Activated T-cell treated with anti-CD3 and anti-CD28 coated beads for 4 hours (primary cell): ENCODE results near the gene AKT1.
A peak's percentile ranks its signal among the peaks of the same experiment; 100 is the strongest.
"Not testable (repeated sequence)": the region's sequence is repeated elsewhere in the genome, so short reads cannot be mapped to it uniquely, and the experiment has no call there.

ENCODE experiments used
- DNase-seq: peaks from one replicate; pipeline ENCODE4 v3.0.0-alpha.2; 2020

Gene AKT1

DNA sequence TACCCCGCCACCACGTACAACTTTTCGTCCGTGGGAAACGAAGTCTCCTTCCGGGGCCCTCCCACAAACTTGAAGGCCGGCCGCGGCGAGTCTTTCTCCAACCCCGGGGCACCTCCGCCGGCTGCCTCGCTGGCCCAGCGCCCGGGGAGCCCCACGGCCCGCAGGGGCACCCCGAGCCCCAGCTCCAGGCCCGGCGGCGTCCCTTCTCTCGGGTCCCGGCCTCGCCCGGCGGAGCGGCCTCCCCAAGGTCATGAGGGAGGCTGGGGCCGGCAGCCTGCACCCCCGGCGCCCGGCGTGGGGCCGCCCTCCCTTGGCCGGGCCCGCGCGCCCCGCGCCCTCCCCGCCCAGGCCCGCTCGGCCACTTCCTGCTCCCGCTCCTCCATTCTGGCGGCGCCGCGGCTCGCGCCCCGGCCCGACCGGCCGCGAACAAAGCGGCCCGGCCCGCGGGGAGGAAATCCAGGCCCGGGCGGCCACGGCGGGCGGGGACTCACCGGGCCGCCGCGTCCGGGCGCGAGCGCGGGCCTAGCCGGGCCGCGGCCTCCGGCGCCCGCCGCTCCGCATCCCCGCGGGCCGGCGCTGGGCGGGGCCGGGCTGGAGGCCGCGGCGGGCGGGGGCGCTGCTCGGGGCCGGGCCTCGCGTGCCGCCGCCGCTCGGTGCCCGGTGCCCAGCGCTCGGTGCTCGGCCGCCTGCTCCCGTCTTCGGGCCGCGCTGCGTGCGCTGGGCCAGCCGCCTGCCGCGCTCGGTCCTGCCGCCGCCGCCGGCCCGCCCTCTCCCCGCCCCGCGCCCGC lies at the start of gene AKT1:
AKT1 (minus strand) TSS at position 756 of the 788 bp plus-strand sequence. CDS start 3,105 bp downstream, outside the sequence.
- DNase-seq = no peak

DNA sequence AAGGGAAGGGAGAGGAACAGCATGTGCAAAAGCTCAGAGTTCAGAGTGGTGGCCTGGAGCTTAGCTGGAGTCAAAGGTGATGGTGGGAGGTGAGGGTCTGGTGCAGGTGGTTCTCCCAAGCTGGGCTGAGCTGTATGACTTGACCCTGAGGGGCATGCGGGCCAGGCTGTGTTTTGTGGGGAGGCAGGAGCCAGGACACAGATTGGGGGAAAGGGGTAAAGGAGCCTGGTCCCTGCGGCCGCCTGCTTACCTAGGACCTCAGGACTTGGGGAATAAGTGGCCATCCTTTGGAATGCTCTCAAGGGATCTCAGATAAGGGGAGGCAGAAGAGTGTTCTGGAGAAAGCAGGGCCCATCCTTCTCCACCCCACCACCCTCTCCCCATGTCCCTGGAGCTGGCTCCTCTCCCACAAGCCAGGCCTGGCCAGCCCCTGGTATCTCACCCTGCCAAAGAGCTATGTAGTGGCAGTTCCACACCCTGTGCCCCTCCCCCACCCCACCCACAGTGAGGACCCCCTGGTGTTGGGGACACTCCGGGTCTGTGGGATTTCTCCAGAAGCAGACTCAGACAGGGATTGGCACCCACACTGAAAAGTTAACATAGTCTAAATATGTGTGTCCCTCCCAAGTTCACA lies 49.6 kb upstream of the AKT1 start:
- no peak for DNase-seq

DNA sequence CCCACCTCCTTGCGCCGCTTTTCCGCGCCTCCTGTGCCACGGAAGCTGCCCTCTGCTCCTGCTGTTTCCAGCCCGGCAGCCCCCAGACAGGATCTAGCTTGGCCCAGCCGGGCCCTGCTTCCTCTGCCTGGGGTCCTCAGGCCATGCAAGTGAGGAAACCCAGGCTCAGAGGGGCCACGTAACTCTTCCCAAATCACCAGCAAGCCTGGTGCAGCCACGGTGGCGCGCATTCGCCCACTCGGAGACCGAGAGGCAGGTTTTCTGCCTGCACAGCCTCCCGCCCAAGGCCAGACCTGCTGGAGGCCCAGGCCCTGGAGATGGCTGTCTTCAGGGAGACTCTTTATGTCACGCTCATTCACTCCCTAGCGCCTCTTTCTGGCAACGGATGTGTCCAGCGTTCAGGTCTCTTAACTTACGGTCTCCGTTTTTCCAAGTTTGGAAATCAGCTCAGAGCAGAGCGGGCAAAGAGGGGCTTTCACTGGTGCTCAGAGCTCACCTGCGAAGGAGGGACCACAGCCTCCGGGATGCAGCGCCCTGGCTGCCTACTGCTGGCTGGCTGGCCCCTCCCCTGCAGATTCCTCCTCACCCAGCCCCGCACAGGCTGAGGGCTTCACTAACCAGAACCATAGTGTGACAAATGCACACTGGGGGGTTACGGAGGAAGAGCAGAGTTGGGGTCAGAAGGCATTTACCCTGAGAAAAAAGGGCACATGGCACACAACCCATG lies 48.9 kb upstream of the AKT1 start:
- DNase-seq = no peak

DNA sequence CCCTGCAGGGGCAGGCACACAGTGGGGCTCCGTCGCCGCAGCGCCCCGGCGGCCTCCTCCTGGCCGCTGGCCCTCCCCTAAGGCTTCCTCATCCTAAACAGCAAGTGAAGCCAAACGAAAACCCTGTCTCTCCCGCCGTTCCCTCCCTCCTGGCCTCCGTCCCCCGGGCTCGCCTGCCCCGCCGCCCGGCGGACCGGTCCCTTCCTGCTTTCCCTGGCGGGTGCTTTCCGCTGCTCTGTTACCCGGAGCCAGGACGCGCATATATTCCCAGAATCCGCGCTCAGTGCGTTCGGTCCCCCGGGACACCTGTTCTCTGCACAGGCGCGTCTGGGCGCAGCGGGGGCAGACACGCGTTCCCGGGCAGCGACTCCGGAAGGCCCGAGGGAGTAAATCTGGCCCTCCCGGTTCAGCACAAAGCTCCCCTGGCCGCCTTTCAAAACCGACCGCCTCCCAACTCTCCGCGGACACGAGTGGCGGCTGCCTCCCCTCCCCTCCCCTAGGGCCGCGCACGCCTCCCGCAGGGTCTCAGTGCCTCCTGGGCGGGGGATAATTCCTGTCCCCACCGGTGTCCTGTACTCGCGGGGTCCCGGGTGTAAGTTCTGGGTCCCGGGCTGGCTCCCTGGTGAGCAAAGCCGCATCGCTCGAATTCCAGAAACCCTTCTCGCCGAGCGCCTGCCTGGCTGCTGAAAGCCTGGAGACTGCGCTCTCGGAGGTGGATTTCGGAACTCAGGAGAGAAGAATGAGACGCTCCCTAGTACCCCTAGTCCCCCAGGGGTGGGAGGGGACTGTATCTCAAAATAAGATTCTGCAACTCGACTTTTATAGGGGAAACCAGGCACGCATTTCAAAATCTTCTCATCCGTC lies 48.1 kb upstream of the AKT1 start:
- DNase-seq = no peak

DNA sequence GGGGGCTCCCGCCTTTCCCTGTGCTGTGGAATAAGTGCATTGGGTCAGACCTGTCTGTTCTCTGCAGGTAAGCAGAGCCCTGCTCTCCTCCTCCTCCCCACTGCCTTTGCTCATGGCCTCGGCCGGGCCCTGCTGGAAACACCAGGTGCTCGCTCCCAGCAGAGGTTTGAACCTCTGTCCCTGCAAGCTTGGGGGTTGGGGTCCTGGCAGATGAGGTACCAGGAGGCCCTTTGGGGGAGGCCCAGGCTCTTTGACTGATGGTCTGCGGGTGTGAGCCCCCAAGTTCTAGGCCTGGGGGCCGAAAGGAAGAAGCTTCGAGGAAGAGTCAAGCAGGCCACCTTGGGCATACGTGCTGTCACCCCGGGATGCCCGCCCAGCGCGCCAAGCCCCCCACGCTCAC lies 47.5 kb upstream of the AKT1 start:
- DNase-seq = no peak

DNA sequence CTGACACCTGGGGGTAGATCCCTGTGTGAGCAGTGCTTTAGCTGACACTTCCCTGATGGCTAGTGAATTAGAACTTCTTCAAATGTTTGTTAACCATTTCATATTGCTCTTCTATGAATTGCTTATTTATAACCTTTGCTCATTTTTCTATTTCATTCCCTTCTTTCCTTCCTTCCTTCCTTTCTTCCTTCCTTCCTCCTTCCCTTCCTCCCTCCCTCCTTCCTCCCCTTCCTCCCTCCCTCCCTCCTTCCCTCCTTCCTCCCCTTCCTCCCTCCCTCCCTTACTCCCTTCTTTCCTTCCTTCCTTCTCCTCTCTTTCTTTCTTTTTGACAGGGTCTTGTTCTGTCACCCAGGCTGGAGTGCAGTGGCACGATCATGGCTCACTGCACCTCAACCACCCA lies 46.2 kb upstream of the AKT1 start:
- DNase-seq = no peak

DNA sequence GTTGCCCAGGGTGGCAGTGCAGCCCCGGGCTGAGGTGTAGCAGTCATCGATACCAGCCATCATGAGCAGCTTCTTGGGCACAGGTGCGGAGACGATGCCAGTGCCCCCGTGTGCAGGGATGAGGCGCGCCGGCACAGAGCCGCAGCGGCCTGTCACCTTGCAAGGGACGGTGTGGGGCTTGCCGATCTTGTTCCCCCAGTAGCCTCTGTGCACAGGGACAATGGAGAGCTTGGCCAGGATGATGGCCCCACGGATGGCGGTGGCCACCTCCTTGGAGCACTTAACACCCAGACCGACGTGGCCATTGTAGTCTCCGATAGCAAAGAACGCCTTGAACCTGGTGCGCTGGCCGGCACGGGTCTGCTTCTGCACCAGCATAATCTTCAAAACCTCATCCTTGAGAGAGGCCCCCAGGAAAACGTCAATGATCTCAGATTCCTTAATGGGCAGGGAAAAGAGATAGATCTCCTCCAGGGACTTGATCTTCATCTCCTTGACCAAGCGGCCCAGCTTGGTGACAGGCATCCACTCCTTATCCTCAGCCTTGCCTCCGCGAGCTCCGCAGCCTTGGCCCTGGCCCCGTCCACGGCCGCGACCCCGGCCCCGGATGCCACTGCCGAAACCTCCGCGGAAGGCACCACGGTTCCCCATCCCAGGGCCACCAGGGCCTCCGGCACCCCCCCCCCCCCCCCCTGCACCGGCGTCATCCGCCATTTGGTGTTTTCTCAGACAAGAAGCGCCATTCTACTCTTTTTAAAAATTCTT lies 40.8 kb upstream of the AKT1 start:
- DNase-seq = not testable (repeated sequence)

DNA sequence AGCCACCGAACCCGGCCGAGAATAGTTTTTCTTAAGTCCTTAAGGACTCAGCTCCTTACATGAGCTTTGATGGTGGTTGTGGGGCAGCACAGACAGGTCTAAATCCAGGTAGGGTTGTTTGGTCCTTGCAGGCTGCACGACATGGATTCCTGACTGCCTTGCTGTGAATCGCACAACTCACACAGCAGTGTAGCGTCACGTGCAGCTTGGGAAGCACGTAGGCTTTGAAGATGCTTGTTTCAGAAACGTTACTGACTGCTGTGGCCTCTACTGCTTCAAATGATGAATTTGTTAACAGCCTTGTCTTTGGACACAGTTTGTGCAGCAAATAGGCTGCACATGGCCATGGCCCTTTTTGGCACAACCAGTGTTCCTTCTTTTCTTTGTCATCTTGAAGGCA lies 35.2 kb upstream of the AKT1 start:
- no peak for DNase-seq

DNA sequence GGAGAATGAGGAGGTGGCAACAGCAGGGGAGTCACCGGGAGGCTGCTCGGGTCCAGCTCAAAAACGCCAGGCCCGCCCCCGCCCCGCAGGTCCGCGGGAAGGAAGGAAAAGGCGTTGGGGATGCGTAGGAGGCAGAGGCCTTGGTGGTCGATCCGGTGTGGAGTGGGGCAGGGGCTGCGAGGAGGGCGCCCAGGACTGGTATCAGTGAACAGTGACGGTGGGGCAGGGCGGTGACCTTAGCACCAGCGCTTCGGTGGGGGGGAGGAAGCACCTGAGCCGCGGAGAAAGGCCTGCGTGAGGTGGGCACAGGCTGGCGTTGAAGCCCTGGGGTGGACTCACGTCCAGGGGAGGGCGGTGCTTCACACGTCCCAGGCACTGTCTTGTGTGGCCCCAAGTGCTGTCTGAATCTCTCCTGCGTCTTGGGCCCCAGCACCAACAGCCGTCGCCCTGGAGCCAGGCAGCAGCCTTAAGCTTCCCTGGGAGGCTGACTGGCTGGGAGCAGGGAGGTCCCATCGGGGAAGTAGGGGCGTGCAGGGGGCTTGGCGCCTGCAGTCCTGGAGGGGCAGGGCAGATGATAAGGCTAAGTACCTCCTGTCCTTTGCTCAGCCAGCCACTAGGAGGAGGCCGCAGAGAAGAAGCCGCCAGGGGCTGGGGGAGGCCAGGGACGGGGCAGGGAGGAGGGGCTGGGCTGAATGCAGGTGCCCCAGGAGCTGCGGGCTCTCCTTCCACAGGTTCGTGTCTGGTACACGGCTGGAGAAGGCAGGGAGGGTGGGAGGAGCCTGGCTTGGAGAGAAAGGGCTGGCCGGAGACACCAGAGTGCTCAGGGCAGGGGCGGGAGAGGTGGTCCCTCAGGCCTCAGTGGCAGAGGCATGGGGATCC lies 31.9 kb upstream of the AKT1 start:
- no peak for DNase-seq

DNA sequence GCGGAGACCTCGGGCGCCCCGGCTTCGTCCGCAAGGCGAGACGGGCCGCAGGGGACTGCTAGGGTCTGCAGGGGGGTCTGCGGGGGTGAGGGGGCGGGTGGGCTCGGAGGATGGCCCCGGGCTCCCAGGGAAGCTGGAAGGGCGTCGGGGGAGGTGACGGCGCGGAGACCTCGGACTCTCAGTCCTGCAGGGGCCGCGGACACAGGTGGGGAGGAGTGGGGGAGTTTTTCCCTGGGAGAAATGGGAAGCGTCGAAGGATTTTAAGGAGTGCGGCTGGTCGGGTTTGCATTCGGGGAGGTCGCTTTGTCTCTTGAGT lies 31.3 kb upstream of the AKT1 start:
- DNase-seq = no peak

DNA sequence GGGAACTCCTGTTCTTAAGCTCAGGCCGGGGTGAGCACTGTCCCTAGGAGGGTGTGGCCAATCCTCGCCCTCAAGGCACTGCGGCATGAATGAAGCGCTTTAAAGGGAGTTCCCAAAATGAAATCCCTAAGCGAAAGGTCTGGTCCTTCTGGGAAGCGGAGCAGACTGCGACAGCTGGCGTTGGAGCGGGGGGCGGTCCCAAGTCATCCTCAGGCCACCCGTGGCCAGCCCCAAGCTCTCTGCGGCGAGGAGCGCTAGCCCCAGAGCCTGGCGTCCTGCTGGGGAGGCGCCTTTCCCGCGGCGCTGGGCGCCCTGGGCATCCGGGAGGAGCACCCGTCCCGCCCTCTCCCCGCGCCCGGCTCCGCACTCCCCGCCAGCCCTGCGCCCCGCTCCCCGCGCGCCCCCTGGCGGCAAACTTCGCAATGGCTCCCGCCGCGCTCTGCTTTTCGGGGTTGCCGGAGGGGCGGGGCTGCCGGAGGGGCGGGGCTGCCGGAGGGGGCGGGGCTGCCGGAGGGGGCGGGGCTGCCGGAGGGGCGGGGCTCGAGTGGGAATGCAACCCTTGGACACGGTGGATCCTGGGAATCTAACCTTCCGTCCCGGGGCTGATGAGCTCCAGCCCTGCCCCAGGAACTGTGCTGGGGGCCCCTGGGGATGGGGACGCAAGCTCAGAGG lies 30.8 kb upstream of the AKT1 start:
- DNase-seq = peak; percentile 95

DNA sequence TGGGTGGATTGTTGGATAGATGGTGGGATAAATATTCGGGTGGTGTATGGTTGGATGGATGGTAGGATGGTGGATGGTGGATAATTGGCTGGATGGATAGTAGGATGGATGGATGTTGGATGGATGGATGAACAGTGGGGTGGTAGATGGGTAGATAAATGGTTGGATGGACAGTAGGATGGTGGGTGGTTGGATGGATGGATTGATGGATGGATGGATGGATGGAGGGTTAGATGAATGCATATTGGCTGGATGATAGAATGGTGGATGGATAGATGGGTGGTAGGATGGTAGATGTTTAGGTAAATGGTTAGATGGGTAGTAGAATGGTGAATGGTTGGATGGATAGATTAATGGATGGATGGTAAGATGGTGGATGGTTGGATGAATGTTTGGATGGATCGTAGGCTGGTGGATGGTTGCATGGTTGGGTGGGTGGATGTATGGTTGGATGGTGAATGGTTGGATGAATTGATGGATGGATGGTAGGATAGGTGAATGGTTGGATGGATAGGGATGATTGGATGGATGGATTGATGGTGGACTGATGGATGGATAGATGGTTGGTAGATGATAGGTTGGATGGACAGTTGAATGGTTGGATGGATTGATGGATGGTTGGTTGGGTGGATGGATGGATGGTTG lies 28.9 kb upstream of the AKT1 start:
- no peak for DNase-seq

DNA sequence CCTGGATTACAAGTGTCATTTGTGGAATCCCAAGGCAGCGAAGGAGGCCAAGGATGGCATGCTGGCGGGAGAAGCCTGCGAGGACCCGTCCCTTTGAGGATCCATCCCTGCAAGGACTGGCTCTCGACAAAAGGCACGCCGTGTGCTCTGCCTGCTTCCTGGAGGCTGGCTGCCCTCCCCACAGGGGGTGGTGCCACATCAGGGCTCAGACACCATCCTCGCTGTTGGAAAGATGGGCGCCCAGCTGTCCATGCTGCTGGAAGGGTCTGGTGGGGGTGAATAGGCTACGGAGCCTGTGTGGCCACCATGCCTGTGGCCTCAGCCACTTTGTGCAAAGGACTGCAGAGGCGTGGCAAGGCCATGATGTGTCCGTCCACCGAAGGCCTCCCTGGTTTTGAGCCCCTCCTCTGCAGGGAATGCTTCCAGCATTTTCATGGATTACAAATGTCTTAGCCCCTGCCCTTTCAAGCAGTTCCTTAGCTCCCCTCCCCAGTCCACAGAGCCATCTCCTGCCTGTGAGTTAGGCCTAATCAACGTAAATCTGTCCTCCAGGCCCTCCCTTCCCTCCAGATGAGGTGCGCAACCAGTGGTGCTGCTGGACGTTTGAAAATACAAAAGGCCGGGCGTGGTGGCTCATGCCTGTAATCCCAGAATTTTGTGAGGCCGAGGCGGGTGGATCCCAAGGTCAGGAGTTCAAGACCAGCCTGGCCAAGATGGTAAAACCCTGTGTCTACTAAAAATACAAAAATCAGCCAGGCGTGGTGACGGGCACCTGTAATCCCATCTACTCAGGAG lies 27.5 kb upstream of the AKT1 start:
- no peak for DNase-seq

DNA sequence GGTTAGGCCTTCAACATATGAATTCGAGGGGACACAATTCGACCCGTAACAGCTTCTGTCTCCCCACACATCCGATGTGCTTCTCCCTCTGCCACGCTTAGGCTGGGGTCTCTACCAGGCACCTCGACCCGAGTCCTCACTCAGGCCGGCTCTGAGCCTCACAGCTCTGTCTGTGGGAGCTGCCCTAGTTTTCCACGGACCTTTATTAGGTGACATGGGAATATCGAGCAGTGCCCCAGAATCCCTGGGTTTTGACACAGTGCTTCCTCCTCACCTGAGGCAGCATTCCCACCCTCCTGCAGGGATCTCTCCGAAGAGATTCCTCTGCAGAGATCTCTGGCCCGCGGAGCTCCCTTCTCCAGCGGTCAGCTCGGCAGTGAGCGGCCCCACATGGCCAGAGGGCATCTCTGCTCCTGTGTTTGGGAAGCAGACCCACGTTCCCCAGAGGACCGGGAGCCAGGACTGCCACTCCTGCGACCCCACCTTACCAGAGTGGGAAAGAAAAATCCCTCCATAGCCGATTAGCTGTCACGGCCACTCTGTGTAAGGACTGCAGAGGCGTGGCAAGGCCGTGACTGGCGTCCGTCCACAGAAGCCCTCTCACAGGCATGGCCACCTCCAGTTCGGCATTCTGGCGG lies 26.5 kb upstream of the AKT1 start:
- no peak for DNase-seq

DNA sequence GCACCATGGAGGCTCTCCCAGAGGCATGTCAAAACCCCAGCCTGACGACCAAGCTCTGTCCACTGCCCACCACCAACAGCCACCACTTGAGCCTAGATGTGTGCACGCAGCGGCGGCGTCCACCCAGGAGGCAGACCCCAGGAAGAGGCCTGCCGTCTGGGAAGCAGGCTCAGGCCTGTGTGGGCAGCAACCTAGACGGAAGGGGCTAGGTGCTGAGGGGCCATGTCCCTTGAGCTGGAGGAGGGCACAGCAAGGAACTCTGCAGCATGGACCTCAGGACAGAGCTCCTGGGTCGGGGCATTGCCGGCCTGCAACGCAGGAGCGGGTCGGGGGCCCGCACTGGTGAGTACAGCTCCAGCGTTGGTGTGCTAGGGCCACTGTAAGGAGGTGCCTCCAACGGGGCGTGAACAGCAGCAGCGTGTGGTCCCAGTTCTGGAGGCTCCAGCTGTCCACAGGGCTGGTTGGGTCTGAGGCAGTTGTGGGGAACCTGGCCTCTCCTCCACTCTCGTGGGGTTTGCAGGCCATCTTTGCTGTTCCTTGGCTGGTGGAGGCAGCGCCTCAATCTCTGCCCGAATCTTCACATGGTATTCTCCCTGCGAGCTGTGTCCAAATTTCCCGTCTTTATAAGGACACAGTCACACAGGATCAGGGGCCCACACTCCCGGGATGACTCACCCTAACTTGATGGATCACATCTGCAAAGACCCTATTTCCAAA lies 25.8 kb upstream of the AKT1 start:
- no peak for DNase-seq

DNA sequence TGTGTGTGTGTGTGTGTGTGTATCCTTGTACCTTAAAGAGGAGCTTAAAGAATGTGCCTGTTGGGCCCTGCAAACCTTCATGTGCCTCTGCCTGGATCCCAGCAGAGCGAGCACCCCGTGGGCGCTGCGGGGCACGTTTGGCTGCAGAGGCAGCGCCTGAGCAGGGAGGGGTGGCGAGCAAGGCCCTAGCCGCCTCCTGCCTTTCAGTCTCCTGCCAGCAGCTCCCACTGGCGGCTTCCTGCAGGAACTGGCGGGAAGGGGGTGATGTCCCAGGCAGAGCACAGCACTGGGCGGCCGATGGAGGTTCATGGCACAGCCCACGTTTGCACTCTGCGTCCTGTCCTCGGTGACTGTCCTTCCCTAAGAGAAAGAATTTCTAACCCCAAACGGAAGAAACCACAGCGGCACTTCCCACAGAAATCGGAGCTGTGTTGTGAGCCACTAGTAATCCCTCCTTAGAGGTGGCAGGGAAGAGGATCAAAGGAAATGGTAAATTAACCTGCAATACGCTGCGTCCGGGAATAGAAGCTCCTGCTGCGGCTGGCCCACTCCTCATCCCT lies 25.2 kb upstream of the AKT1 start:
- DNase-seq = no peak

DNA sequence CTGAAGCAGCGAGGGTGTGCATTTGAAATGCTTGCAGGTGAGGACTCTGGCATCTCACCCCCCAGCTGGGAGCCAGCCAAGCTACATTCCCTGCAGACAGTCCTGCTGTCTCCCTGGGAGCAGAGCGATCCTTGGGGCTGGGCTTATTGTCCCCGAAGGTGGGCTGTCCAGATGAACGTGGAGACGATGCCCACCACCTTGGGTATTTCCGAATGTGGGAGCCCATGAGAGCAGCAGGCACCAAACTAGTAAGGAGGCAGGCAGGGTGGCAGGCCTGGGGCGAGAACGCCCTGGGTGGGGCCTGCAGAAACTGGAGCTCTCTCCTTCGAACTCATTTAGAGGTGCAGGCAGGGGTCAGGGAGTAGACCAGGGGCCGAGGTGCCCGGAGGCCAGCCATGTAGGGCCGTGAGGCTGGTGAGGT lies 23.8 kb upstream of the AKT1 start:
- DNase-seq = no peak

DNA sequence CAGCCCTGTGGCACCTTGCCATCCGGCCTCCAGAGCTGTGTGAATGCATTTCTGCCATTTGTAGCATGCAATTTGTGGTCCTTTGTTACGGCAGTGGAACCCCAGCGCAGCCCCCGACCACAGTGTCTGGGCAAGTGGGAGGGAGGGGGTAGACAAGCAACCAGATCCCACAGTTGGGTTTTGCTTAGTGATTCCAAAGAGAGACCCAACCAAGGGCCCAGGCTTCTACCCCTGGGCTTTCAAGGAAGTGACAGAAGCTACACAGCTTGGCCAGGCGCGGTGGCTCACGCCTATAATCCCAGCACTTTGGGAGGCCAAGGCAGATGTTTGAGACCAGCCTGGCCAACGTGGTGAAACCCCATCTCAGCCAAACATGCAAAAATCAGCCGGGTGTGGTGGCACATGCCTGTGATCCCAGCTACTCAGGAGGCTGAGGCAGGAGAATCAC lies 23.2 kb upstream of the AKT1 start:
- no peak for DNase-seq
